ENCODE results near the gene RCAN2.

- TF ChIP-seq POLR2AphosphoS5 (IDR thresholded peaks at IDR 0.05; ENCODE audit: low read depth) (no peak), CTCF (conservative IDR thresholded peaks at IDR 0.05; ENCODE audit: low read depth in 2 of 2) (no peak), EZH2 (IDR thresholded peaks at IDR 0.05; ENCODE audit: low read depth, unreplicated experiment) (no peak), ZNF331 (CRISPR knock-in tag; IDR thresholded peaks at IDR 0.05; ENCODE audit: low read depth) (no peak), REST (IDR thresholded peaks at IDR 0.05; ENCODE audit: unreplicated experiment) (no peak), CREB1 (CRISPR knock-in tag; IDR thresholded peaks at IDR 0.05; ENCODE audit: low read depth) (no peak), NANOG (IDR thresholded peaks at IDR 0.05; ENCODE audit: borderline replicate concordance) (no peak)
Observed at GRCh38 chr6:46378161-46378881, 112.9 kb downstream of the RCAN2 start.
